MG63 (cell line): ENCODE data around the gene MINDY1. TPM values are rescaled to one million over a fixed set of nuclear protein-coding genes. Genes with fewer than 3 reads are reported as not detected.
A peak's percentile ranks its signal among the peaks of the same experiment; 100 is the strongest.

Experiments used
- DNase-seq: peaks from one replicate; pipeline ENCODE4 v3.0.0-alpha.2; 2020
- H3K27me3 ChIP-seq: fragments of 250-450 bp; sonication (Bioruptor Pico); 2 replicates; pipeline ENCODE4 v1.5.1; 2020; ENCODE audit warnings: mild to moderate bottlenecking, moderate library complexity
- H3K36me3 ChIP-seq: fragments of 250-450 bp; sonication (Bioruptor Pico); 2 replicates; pipeline ENCODE4 v1.5.1; 2020; ENCODE audit warnings: mild to moderate bottlenecking, moderate library complexity
- H3K4me3 ChIP-seq: fragments of 250-450 bp; sonication (Bioruptor Pico); 2 replicates; pipeline ENCODE4 v1.5.1; 2020; ENCODE audit warnings: mild to moderate bottlenecking, moderate library complexity
- H3K9me3 ChIP-seq: fragments of 250-450 bp; sonication (Bioruptor Pico); 2 replicates; pipeline ENCODE4 v1.5.1; 2020; ENCODE audit warnings: mild to moderate bottlenecking, moderate library complexity
- total RNA-seq: library from RNA; depleted of rRNA; stranded (reverse); fragments of >200 nt; shearing (Covaris generic); gene quantifications from 2 replicates; pipeline ENCODE4 v1.2.3, GENCODE V29; 2014; ENCODE audit warnings: low replicate concordance

MINDY1 gene
- total RNA-seq, 1 experiment from 2014 or later = 8.9 TPM

- no peaks in the 10 kb centered on the region for H3K9me3 ChIP-seq
- H3K4me3 ChIP-seq = no peak overlapping the region
- no peak for DNase-seq
- no peaks in the 10 kb centered on the region for H3K27me3 ChIP-seq
- H3K36me3 ChIP-seq = peaks cover 43% of the 10 kb centered on the region
These were observed 19.8 kb upstream of the MINDY1 start for GRCh38 chr1:151026460-151026859.

DNA sequence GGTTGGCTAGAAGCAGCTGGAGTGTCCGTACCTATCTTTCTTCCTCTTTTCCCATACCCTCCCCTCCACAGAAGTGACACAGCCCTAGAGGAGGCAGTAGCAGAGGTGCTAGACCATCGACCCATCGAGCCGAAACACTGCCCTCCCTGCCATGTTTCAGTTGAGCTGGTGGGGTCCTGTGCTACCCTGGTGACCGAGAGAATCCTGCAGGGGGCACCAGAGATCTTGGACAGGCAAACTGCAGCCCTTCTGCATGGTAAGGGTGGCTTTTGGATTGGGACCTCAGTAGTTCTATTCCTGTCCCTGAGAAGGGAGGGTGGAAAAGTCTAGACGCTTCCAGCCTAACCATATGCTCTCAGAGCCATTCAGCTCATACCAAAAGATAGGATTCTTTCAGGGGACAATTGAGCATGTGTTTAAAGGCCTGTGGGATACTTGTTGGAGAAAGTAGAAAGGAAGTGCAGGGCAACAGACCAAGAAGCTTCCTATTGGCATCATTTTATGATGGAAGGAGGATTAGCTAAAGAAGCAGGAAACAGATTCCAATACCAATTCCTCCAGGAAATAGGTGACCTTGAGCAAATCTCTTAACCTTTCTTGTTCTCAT, 17.9 kb upstream of the MINDY1 start:
- peak; percentile 53 for DNase-seq
- H3K36me3 ChIP-seq = peaks cover 33% of the 10 kb centered on the region
- no peak overlapping the region for H3K4me3 ChIP-seq
- no peaks in the 10 kb centered on the region for H3K9me3 ChIP-seq
- no peaks in the 10 kb centered on the region for H3K27me3 ChIP-seq

GRCh38 chr1:151013518-151013917, 6.8 kb upstream of the MINDY1 start:
- no peak for DNase-seq
- no peak overlapping the region for H3K4me3 ChIP-seq
- H3K27me3 ChIP-seq = no peaks in the 10 kb centered on the region
- H3K9me3 ChIP-seq = no peaks in the 10 kb centered on the region
- peaks cover 19% of the 10 kb centered on the region for H3K36me3 ChIP-seq

- Histone ChIP-seq H3K36me3 (peaks cover 12% of the 10 kb centered on the region), H3K4me3 (no peak overlapping the region), H3K9me3 (no peaks in the 10 kb centered on the region), H3K27me3 (no peaks in the 10 kb centered on the region)
- no peak for DNase-seq
These were observed 6.2 kb upstream of the MINDY1 start for GRCh38 chr1:151012684-151013471.

GRCh38 chr1:151011154-151011850, 4.6 kb upstream of the MINDY1 start:
- Histone ChIP-seq H3K36me3 (peaks cover 8% of the 10 kb centered on the region), H3K9me3 (no peaks in the 10 kb centered on the region), H3K4me3 (no peak overlapping the region), H3K27me3 (no peaks in the 10 kb centered on the region)
- no peak for DNase-seq

GRCh38 chr1:151010346-151010726, 3.6 kb upstream of the MINDY1 start:
- Histone ChIP-seq H3K36me3 (peaks cover 8% of the 10 kb centered on the region), H3K4me3 (no peak overlapping the region), H3K9me3 (no peaks in the 10 kb centered on the region), H3K27me3 (no peaks in the 10 kb centered on the region)
- DNase-seq = no peak

GRCh38 chr1:151009674-151010345, 3.1 kb upstream of the MINDY1 start:
- Histone ChIP-seq H3K27me3 (no peaks in the 10 kb centered on the region), H3K4me3 (peak overlapping the region; percentile 85), H3K36me3 (peaks cover 8% of the 10 kb centered on the region), H3K9me3 (no peaks in the 10 kb centered on the region)
- DNase-seq = no peak

DNA sequence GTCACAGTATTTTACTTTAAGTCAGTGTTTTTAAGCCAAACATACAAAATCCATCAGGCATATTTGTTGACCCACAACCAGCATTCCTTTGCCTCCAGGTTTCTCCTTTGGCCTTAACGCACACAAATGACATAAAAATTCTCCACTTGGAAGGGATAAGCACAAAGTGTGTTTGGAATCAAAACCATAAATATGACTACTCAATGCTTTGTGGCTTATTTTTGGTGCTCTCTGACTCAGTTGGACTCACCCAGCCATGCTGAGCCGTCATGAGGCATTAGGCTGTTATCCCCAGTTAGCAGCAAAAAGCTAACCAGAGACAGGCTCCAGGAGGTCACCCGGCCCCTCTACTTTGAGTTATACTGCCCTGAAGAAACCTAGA, 2.5 kb upstream of the MINDY1 start:
- H3K4me3 ChIP-seq = peak overlapping the region; percentile 85
- peaks cover 8% of the 10 kb centered on the region for H3K36me3 ChIP-seq
- H3K27me3 ChIP-seq = no peaks in the 10 kb centered on the region
- H3K9me3 ChIP-seq = no peaks in the 10 kb centered on the region
- no peak for DNase-seq

DNA sequence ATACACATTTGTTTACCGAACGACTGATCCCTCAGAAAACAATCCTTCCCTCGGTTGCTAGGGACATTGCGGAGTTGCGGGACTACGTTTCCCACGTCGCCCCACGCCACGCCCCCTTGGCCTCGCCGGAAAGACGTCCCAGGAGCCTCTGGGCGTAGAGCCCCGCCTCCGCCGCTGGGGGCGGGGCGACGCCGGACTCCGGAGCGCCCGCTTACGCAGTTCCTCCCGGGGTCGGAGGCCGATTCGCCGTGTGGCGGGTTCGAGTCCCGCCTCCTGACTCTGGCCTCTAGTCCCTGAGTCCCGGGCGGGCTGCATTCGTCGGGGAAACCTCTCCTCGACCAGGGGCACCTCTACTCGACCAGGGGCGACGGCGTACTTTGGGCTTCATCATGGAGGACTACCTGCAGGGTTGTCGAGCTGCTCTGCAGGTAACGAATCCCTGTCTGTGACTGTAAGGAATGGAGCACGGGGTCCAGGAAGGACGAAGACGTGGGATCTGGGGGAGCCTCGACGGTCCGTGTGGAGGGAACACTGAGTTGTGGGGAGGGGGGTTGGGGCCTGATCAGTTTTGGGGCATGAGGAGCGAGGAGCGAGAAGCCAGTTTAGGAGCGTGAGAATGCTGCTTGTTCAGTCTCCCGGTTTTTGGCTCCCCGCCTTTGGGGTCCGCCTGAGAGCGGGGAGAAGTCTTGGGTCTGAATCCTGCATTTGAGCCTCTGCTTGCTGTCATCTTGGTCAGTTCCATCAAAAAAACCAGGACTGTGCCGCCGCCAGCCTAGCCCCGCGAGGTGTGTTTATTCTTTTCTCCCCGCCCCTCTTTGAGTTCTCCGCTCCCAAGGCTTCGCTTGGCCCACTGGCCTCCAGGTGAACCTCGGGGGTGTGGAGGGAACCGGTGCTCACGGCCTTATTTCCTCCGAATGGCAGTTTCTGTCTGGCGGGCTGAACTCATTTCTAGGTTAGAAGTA, 1.8 kb upstream of the MINDY1 start, which contains the start of gene PRUNE1:
Gene PRUNE1, plus strand, starts transcription at position 206 of the 962 bp plus-strand sequence. Its CDS starts 184 bp downstream, at position 390.
- DNase-seq = peak; percentile 98
- H3K36me3 ChIP-seq = peaks cover 8% of the 10 kb centered on the region
- H3K27me3 ChIP-seq = no peaks in the 10 kb centered on the region
- peak within 1 kb of the TSS; percentile 85 for H3K4me3 ChIP-seq
- no peaks in the 10 kb centered on the region for H3K9me3 ChIP-seq

GRCh38 chr1:151007853-151008243, 1.1 kb upstream of the MINDY1 start:
- Histone ChIP-seq H3K4me3 (peak overlapping the region; percentile 85), H3K36me3 (peaks cover 3% of the 10 kb centered on the region; the same call in 1 of the 2 replicates), H3K27me3 (no peaks in the 10 kb centered on the region), H3K9me3 (no peaks in the 10 kb centered on the region)
- no peak for DNase-seq

- Histone ChIP-seq H3K27me3 (no peaks in the 10 kb centered on the region), H3K9me3 (no peaks in the 10 kb centered on the region), H3K4me3 (peak overlapping the region; percentile 44), H3K36me3 (peaks cover 3% of the 10 kb centered on the region; the same call in 1 of the 2 replicates)
- no peak for DNase-seq
These were observed 878 bp downstream of the MINDY1 start for GRCh38 chr1:151005729-151006319.

- H3K9me3 ChIP-seq = no peaks in the 10 kb centered on the region
- no peaks in the 10 kb centered on the region for H3K36me3 ChIP-seq
- no peak for DNase-seq
- no peak overlapping the region for H3K4me3 ChIP-seq
- H3K27me3 ChIP-seq = no peaks in the 10 kb centered on the region
These were observed 3.5 kb downstream of the MINDY1 start for GRCh38 chr1:151003180-151003579.

GRCh38 chr1:151002611-151003010, 4.1 kb downstream of the MINDY1 start:
- Histone ChIP-seq H3K36me3 (no peaks in the 10 kb centered on the region), H3K9me3 (no peaks in the 10 kb centered on the region), H3K4me3 (no peak overlapping the region), H3K27me3 (no peaks in the 10 kb centered on the region)
- DNase-seq = no peak

DNA sequence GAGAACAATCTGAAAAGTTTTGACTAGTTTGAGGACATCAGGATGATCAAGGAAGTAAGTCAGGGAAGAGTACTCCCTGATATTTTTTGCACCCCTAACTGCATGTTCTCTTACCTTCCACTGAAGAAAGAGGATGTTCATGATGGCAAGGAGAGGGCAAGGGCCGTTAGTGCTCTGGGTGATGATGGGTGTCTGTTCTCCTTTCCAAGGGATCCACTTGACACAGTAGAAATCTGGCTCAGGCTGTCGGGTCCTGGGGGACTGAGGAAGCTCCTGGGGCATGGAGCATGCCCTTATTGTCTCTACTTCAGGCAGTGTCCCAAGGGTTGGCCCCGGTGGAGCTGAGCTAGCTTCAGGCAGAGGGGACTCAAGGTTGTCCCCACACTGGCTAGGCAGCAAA, 4.7 kb downstream of the MINDY1 start:
- H3K27me3 ChIP-seq = no peaks in the 10 kb centered on the region
- no peaks in the 10 kb centered on the region for H3K9me3 ChIP-seq
- no peaks in the 10 kb centered on the region for H3K36me3 ChIP-seq
- H3K4me3 ChIP-seq = no peak overlapping the region
- no peak for DNase-seq

DNA sequence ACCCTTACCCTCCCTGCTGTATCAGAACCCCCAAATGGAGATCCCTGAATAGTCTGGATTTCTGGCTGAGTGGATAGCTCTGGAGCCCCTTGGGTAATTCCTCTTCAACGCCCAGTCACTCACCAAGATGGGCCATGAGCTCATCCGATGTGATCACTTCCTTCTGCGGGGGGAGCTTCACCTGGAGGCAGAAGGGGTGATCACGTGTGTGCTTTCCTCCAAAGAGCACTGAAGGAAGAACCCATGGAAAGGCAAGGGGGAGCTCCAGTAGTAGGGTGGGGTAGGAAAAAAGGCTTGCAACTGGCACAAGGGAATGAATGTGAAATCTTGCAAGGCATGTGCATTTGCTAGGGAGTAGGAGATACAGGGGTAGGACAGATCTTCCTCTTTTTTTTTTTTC, 5.1 kb downstream of the MINDY1 start:
- H3K36me3 ChIP-seq = no peaks in the 10 kb centered on the region
- H3K27me3 ChIP-seq = no peaks in the 10 kb centered on the region
- H3K9me3 ChIP-seq = no peaks in the 10 kb centered on the region
- H3K4me3 ChIP-seq = no peak overlapping the region
- DNase-seq = no peak

- Histone ChIP-seq H3K4me3 (no peak overlapping the region), H3K27me3 (no peaks in the 10 kb centered on the region), H3K9me3 (no peaks in the 10 kb centered on the region), H3K36me3 (no peaks in the 10 kb centered on the region)
- DNase-seq = no peak
These were observed 6.3 kb downstream of the MINDY1 start for GRCh38 chr1:151000408-151000807.
